Endothelial cell of umbilical vein (primary cell): ENCODE results near the gene KIAA1549. TPM values are rescaled to one million over a fixed set of nuclear protein-coding genes. Genes with fewer than 3 reads are reported as not detected.
A peak's percentile ranks its signal among the peaks of the same experiment; 100 is the strongest.

Experiments
- BruUV-seq: library from RNA; stranded (reverse); fragments of 400-500 nt; replicated peaks from 2 replicates; lab custom pipeline; 2021; lab: Mats Ljungman, UMichigan
- CTCF ChIA-PET: fragments of 300-600, 350-600 bp; sonication (Branson Sonifier 250); formaldehyde crosslinking; loops from one replicate; lab custom pipeline; 2021; ENCODE audit warnings: antibody characterized with exemption, inconsistent platforms; lab: Charles Lee
- POLR2A ChIA-PET: fragments of 300-600, 350-600 bp; sonication (Branson Sonifier 250); formaldehyde crosslinking; loops from one replicate; lab custom pipeline; 2021; ENCODE audit warnings: antibody characterized with exemption, inconsistent platforms; lab: Charles Lee
- DNase-seq: peaks from one replicate; pipeline ENCODE4 v3.0.0-alpha.2; 2011; ENCODE audit warnings: low read depth, low spot score
- FAIRE-seq: peaks from 2 replicates; lab custom pipeline; 2011; peaks lifted over from hg19 to GRCh38; lab: Jason Lieb, UNC
- H2AFZ ChIP-seq: 2 replicates; pipeline ENCODE4 v1.6.0; 2012; ENCODE audit warnings: low read depth, low read length, control low read depth, inconsistent platforms
- H3K27ac ChIP-seq: 2 replicates; pipeline ENCODE4 v1.5.1; 2011; ENCODE audit warnings: low read depth, mild to moderate bottlenecking, control low read depth, low read length, moderate library complexity; ENCODE audit not compliant: insufficient read depth
- H3K27me3 ChIP-seq, 2 experiments: 2 replicates each; pipeline versions ENCODE4 v1.6.0 to v1.6.1; 2011; ENCODE audit warnings: low read length in 2 of 2, mixed read lengths in 1 of 2; ENCODE audit not compliant: control insufficient read depth in 2 of 2, insufficient read depth in 2 of 2
- H3K36me3 ChIP-seq, 2 experiments: 2 replicates in 1 of 2; 3 replicates in 1 of 2; pipeline ENCODE4 v1.5.1; 2011; ENCODE audit warnings: low read length in 2 of 2, mild to moderate bottlenecking in 1 of 2, moderate library complexity in 1 of 2; ENCODE audit not compliant: control insufficient read depth in 2 of 2, insufficient read depth in 2 of 2; ENCODE audit errors: extremely low read depth in 1 of 2
- H3K4me1 ChIP-seq: 3 replicates; pipeline ENCODE4 v1.5.1; 2011; ENCODE audit warnings: mild to moderate bottlenecking, low read length; ENCODE audit not compliant: control insufficient read depth, insufficient read depth; ENCODE audit errors: extremely low read depth
- H3K4me2 ChIP-seq: 2 replicates; pipeline ENCODE4 v1.6.1; 2011; ENCODE audit warnings: low read length, control low read depth, mixed read lengths; ENCODE audit not compliant: insufficient read depth
- H3K4me3 ChIP-seq, 3 experiments: fragments of 200-600 bp in 1 of 3; sonication (generic), shearing (Covaris generic) in 1 of 3; replicated peaks in 1 of 3; 2 replicates each; pipeline ENCODE4 v1.5.1; 2011 to 2016; ENCODE audit warnings: control low read depth in 3 of 3, low read length in 3 of 3, mild to moderate bottlenecking in 2 of 3, inconsistent platforms in 1 of 3, low read depth in 1 of 3, moderate library complexity in 1 of 3; ENCODE audit not compliant: insufficient read depth in 1 of 3
- H3K79me2 ChIP-seq: 2 replicates; pipeline ENCODE4 v1.6.0; 2012; ENCODE audit warnings: low read length, inconsistent platforms; ENCODE audit not compliant: control insufficient read depth, insufficient read depth
- H3K9ac ChIP-seq: replicated peaks from 2 replicates; pipeline ENCODE3; 2011; ENCODE audit warnings: low read length, control low read depth; ENCODE audit not compliant: insufficient read depth; ENCODE audit errors: extremely low read depth
- H3K9me1 ChIP-seq: replicated peaks from 3 replicates; pipeline ENCODE4 v1.6.0; 2011; ENCODE audit warnings: mild to moderate bottlenecking, low read length; ENCODE audit not compliant: control insufficient read depth, insufficient read depth; ENCODE audit errors: extremely low read depth
- H3K9me3 ChIP-seq: replicated peaks from 2 replicates; pipeline ENCODE4 v1.5.1; 2012; ENCODE audit warnings: low read length, inconsistent platforms; ENCODE audit not compliant: control insufficient read depth, insufficient read depth
- H4K20me1 ChIP-seq: replicated peaks from 2 replicates; pipeline ENCODE3; 2011; ENCODE audit warnings: mild to moderate bottlenecking, low read length; ENCODE audit not compliant: control insufficient read depth, insufficient read depth; ENCODE audit errors: extremely low read depth
- CTCF ChIP-seq, 2 donors: IDR thresholded peaks; 1 replicate in 1 of 2; 2 replicates in 1 of 2; pipeline ENCODE4 v1.5.1; 2011; ENCODE audit warnings: low read length in 2 of 2, mild to moderate bottlenecking in 2 of 2, moderate library complexity in 2 of 2, control low read depth in 1 of 2, inconsistent platforms in 1 of 2, low read depth in 1 of 2; ENCODE audit not compliant: insufficient read depth in 1 of 2; ENCODE audit errors: extremely low read depth in 1 of 2
- GATA2 ChIP-seq: IDR thresholded peaks from 2 replicates; pipeline ENCODE4 v1.7.0; 2011; ENCODE audit warnings: low read depth, mild to moderate bottlenecking, moderate library complexity, mixed read lengths, low read length; ENCODE audit not compliant: insufficient read length, insufficient read depth
- MAX ChIP-seq: IDR thresholded peaks from 2 replicates; pipeline ENCODE4 v1.6.1; 2011; ENCODE audit not compliant: insufficient read depth, insufficient read length
- MYC ChIP-seq: IDR thresholded peaks from one replicate; pipeline ENCODE4 v1.6.1; 2011; ENCODE audit warnings: mild to moderate bottlenecking, low read depth, low read length
- POLR2A ChIP-seq: IDR thresholded peaks from 2 replicates; pipeline ENCODE4 v1.6.1; 2012; ENCODE audit warnings: low read depth, mild to moderate bottlenecking, control low read depth, low read length
- dilution Hi-C: fragments of 300-500 bp; cut with MboI; formaldehyde crosslinking; loops from one replicate; pipeline ENCODE4 v1.15.0; 2019; ENCODE audit warnings: low sequenced_read_pairs; ENCODE audit not compliant: extremely low pct_ligation_motif_present
- intact Hi-C: fragments of 100-400 bp; cut with micrococcal nuclease; formaldehyde crosslinking; loops from one replicate; pipeline ENCODE4 v1.10.0; 2022
- polyA plus RNA-seq, 4 experiments: library from polyadenylated mRNA; depleted of rRNA in 3 of 4; stranded (reverse) in 3 of 4; unstranded in 1 of 4; fragments of >200 nt; gene quantifications; 2 replicates each; pipeline versions ENCODE4 v1.2.1 to v1.2.3, GENCODE V29; 2011 to 2012; ENCODE audit warnings: missing spikeins in 1 of 4
- total RNA-seq: library from RNA; stranded (reverse); gene quantifications from 2 replicates; pipeline ENCODE4 v1.2.3, GENCODE V29; 2021

The KIAA1549 gene
- total and polyA plus RNA-seq, 2 donors (not counting 3 experiments of a cell fraction or from before 2014, with no cell fraction given): 4.6 to 10.9 TPM

- dilution Hi-C loops: no loop called here
- TF ChIP-seq CTCF (IDR thresholded peaks at IDR 0.05; ENCODE audit: extremely low read depth in 1 of 2, insufficient read depth in 1 of 2, low read depth in 1 of 2, low read length in 2 of 2): peak; percentile 64 to 65
- no peak for TF ChIP-seq MYC
- Histone ChIP-seq H2AFZ (no peak overlapping the region), H3K4me1 (no peaks in the 10 kb centered on the region), H3K79me2 (no peaks in the 10 kb centered on the region), H3K27ac (no peak overlapping the region), H3K27me3 (no peaks in the 10 kb centered on the region), H3K9me1 (no peaks in the 10 kb centered on the region), H3K4me3 (no peak overlapping the region), H3K9ac (no peak overlapping the region), H3K36me3 (no peaks in the 10 kb centered on the region), H4K20me1 (no peaks in the 10 kb centered on the region), H3K9me3 (no peaks in the 10 kb centered on the region), H3K4me2 (no peak overlapping the region)
- FAIRE-seq (peak; percentile 93), DNase-seq (peak; percentile 71)
- ChIA-PET POLR2A (no interaction called here), CTCF (interaction anchor here (0.5 to 6.9 kb wide), 37 partner anchors 8 to 323 kb away, joined by 3 to 111 read pairs (median 4); a partner anchor contains a TSS)
- intact Hi-C loops: loop anchor here (1.0 to 5.0 kb wide), 5 partner anchors 58 to 323 kb away; no protein-coding TSS in a partner anchor
- BruUV-seq: no TSS peak
Measured at GRCh38 chr7:139016931-139017511, 35.8 kb upstream of the KIAA1549 start.

- H3K9me3 ChIP-seq: no peaks in the 10 kb centered on the region
- H3K79me2 ChIP-seq: no peaks in the 10 kb centered on the region
- no peaks in the 10 kb centered on the region for H3K9me1 ChIP-seq
- TF ChIP-seq POLR2A (no peak), CTCF (IDR thresholded peaks at IDR 0.05; ENCODE audit: extremely low read depth in 1 of 2, insufficient read depth in 1 of 2, low read depth in 1 of 2, low read length in 2 of 2) (no peak), MAX (no peak), GATA2 (no peak)
- no peaks in the 10 kb centered on the region for H3K4me1 ChIP-seq
- H2AFZ ChIP-seq: no peak overlapping the region
- H3K27ac ChIP-seq: no peak overlapping the region
- intact Hi-C loops (no loop called here), dilution Hi-C loops (no loop called here)
- no peak overlapping the region for H3K4me2 ChIP-seq
- DNase-seq (no peak), FAIRE-seq (no peak)
- no peak overlapping the region for H3K9ac ChIP-seq
- H3K4me3 ChIP-seq: no peak overlapping the region
- POLR2A ChIA-PET: no interaction called here
- CTCF ChIA-PET: no interaction called here
- no peaks in the 10 kb centered on the region for H3K27me3 ChIP-seq
- no peaks in the 10 kb centered on the region for H3K36me3 ChIP-seq
- no peaks in the 10 kb centered on the region for H4K20me1 ChIP-seq
- BruUV-seq: no TSS peak
Measured at GRCh38 chr7:139011373-139011772, 30.2 kb upstream of the KIAA1549 start.
